Measurements from ENCODE around the gene HARBI1. TPM values are rescaled to one million over a fixed set of nuclear protein-coding genes. Genes with fewer than 3 reads are reported as not detected.

HARBI1 gene
- total and polyA plus RNA-seq, 2 of the 4 experiments (the other 2 are of a cell fraction), result 2.7 to 5.2 TPM

GRCh38 chr11:46630237-46630636, 13.2 kb upstream of the HARBI1 start:
- CTCF ChIA-PET, result interaction anchor here (2.1 kb wide), 1 partner anchor 12 kb away, joined by 6 read pairs; the partner anchor contains the start of gene ATG13
- no peak overlapping the region for H4K91ac ChIP-seq (ENCODE audit: insufficient read depth, low read depth, low read length)
- peaks cover 25% of the 10 kb centered on the region for H3K36me3 ChIP-seq (ENCODE audit: control insufficient read depth, insufficient read depth, low read length)
- H3K18ac ChIP-seq (ENCODE audit: low read depth, low read length), result no peak overlapping the region
- intact Hi-C loops (cut with micrococcal nuclease), result no loop called here
- H2BK20ac ChIP-seq (ENCODE audit: low read depth, low read length), result no peak overlapping the region
- no peaks in the 10 kb centered on the region for H3K27me3 ChIP-seq (ENCODE audit: control insufficient read depth, insufficient read depth, low read length)
- WGBS, 2 experiments (ENCODE audit: extremely low coverage in 2 of 2, insufficient read length in 1 of 2), result no CpG with 5 or more reads among the region's 1 CpG
- DNase-seq (no peak), ATAC-seq (ENCODE audit: low read depth) (no peak)
- H2AFZ ChIP-seq (replicated peaks; ENCODE audit: low read length, poor library complexity), result no peak overlapping the region
- TF ChIP-seq BHLHE40 (IDR thresholded peaks at IDR 0.05; ENCODE audit: low read depth, low read length) (no peak), FOS (IDR thresholded peaks at IDR 0.05; ENCODE audit: low read depth, low read length) (no peak), RAD21 (IDR thresholded peaks at IDR 0.05; ENCODE audit: low read length) (no peak), CHD1 (IDR thresholded peaks at IDR 0.05; ENCODE audit: low read depth, low read length) (no peak), CEBPB (IDR thresholded peaks at IDR 0.05; ENCODE audit: low read depth, low read length) (no peak), POLR2A (IDR thresholded peaks at IDR 0.05; ENCODE audit: low read depth, low read length) (no peak), SMC3 (IDR thresholded peaks at IDR 0.05; ENCODE audit: low read depth, low read length) (no peak), MAFK (IDR thresholded peaks at IDR 0.05; ENCODE audit: low read depth, low read length) (no peak), MAZ (IDR thresholded peaks at IDR 0.05; ENCODE audit: borderline replicate concordance, low read depth, low read length) (no peak), CTCF (conservative IDR thresholded peaks at IDR 0.05; ENCODE audit: low read depth, low read length) (no peak), USF2 (IDR thresholded peaks at IDR 0.05; ENCODE audit: low read depth, low read length) (no peak), RCOR1 (IDR thresholded peaks at IDR 0.05; ENCODE audit: insufficient replicate concordance, low read length) (no peak), RFX5 (IDR thresholded peaks at IDR 0.05; ENCODE audit: low read depth, low read length) (no peak), NFE2L2 (IDR thresholded peaks at IDR 0.05; ENCODE audit: low read depth, low read length) (no peak), MXI1 (IDR thresholded peaks at IDR 0.05; ENCODE audit: borderline replicate concordance, low read depth, low read length) (no peak)
- TF ChIP-seq, protein P1, sequence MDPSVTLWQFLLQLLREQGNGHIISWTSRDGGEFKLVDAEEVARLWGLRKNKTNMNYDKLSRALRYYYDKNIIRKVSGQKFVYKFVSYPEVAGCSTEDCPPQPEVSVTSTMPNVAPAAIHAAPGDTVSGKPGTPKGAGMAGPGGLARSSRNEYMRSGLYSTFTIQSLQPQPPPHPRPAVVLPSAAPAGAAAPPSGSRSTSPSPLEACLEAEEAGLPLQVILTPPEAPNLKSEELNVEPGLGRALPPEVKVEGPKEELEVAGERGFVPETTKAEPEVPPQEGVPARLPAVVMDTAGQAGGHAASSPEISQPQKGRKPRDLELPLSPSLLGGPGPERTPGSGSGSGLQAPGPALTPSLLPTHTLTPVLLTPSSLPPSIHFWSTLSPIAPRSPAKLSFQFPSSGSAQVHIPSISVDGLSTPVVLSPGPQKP (IDR thresholded peaks at IDR 0.05; ENCODE audit: borderline replicate concordance, low read depth, low read length), result no peak
- H3K27ac ChIP-seq (ENCODE audit: insufficient read depth, low read length), result no peak overlapping the region
- H3K23ac ChIP-seq (ENCODE audit: low read depth, low read length), result no peak overlapping the region
- H2BK120ac ChIP-seq (ENCODE audit: low read depth, low read length), result no peak overlapping the region
- dilution Hi-C loops (cut with HindIII; ENCODE audit: low sequenced_read_pairs, unreplicated experiment), result no loop called here
- H4K5ac ChIP-seq (ENCODE audit: low read depth, low read length), result no peak overlapping the region
- in situ Hi-C loops (cut with MboI; ENCODE audit: low sequenced_read_pairs), result no loop called here
- no TSS peak for BruUV-seq (replicated peaks)
- H3K56ac ChIP-seq (ENCODE audit: extremely low read depth, insufficient read depth, low read length), result no peak overlapping the region
- no peak overlapping the region for H2BK5ac ChIP-seq (ENCODE audit: low read depth, low read length, poor library complexity, severe bottlenecking)
- POLR2A ChIA-PET (ENCODE audit: unreplicated experiment), result no interaction called here
- H2AK5ac ChIP-seq (ENCODE audit: low read depth, low read length), result no peak overlapping the region
- H4K20me1 ChIP-seq (ENCODE audit: insufficient read depth, low read length), result peaks cover 2% of the 10 kb centered on the region; the same call in 1 of the 2 replicates
- no peaks in the 10 kb centered on the region for H3K4me1 ChIP-seq (ENCODE audit: control insufficient read depth, insufficient read depth, low read length)
- no peak overlapping the region for H3K9ac ChIP-seq (ENCODE audit: low read depth, low read length)
- peaks cover 23 to 41% of the 10 kb centered on the region in 2 experiments for H3K79me1 ChIP-seq (ENCODE audit: low read depth in 1 of 2, low read length in 2 of 2)
- no peak overlapping the region for H3K4ac ChIP-seq (ENCODE audit: low read depth, low read length)
- no peak overlapping the region for H4K8ac ChIP-seq (ENCODE audit: low read depth in 2 of 2, low read length in 2 of 2)
- H3K4me3 ChIP-seq (ENCODE audit: insufficient read depth, low read depth, low read length), result no peak overlapping the region
- no peak overlapping the region for H2AK9ac ChIP-seq (replicated peaks; ENCODE audit: low read depth, low read length, poor library complexity)
- no peak overlapping the region for H2BK15ac ChIP-seq (ENCODE audit: low read depth, low read length)
- no peak overlapping the region for H3K14ac ChIP-seq (replicated peaks; ENCODE audit: low read depth, low read length)
- no peak overlapping the region for H3K4me2 ChIP-seq (ENCODE audit: low read depth, low read length)
- H3K9me1 ChIP-seq (ENCODE audit: insufficient read depth, low read length), result no peaks in the 10 kb centered on the region
- H3K9me3 ChIP-seq (ENCODE audit: control insufficient read depth, insufficient read depth, low read length), result no peaks in the 10 kb centered on the region

Data from IMR-90 (cell line).